WTC11 (cell line): Measurements from ENCODE around the gene FANCM. TPM values are rescaled to one million over a fixed set of nuclear protein-coding genes. Genes with fewer than 3 reads are reported as not detected.

Experiments
- ATAC-seq: fragments of 200-7000 bp; cut with Tn5 transposase; 2 replicates; pipeline ENCODE4 v1.10.0; 2021; ENCODE audit warnings: mild to moderate bottlenecking, moderate library complexity
- Bru-seq: library from RNA; stranded (reverse); fragments of 400-500 nt; gene quantifications from one replicate; lab custom pipeline; 2021; lab: Mats Ljungman, UMichigan
- CTCF ChIA-PET: fragments of 300-600 bp; sonication (Branson Sonifier 250); formaldehyde crosslinking; loops from one replicate; lab custom pipeline; 2021; ENCODE audit warnings: antibody characterized with exemption; lab: Charles Lee
- POLR2A ChIA-PET: fragments of 350-600 bp; sonication (Branson Sonifier 250); formaldehyde crosslinking; loops from one replicate; lab custom pipeline; 2021; ENCODE audit warnings: antibody characterized with exemption; lab: Charles Lee
- DNase-seq: peaks from one replicate; pipeline ENCODE4 v3.0.0; 2021; ENCODE audit warnings: low spot score
- H3K27ac Mint-ChIP-seq: 2 replicates; pipeline ENCODE4 v1.8.0; 2021; ENCODE audit warnings: mixed read lengths
- H3K27me3 Mint-ChIP-seq: 2 replicates; pipeline ENCODE4 v1.8.0; 2021; ENCODE audit warnings: low read depth, mild to moderate bottlenecking, moderate library complexity, mixed read lengths
- H3K36me3 Mint-ChIP-seq: 2 replicates; pipeline ENCODE4 v1.8.0; 2021; ENCODE audit warnings: mixed read lengths
- H3K4me1 Mint-ChIP-seq: 2 replicates; pipeline ENCODE4 v1.8.0; 2022; ENCODE audit warnings: mixed read lengths
- H3K4me3 Mint-ChIP-seq: 2 replicates; pipeline ENCODE4 v1.8.0; 2021; ENCODE audit warnings: mild to moderate bottlenecking, moderate library complexity, mixed read lengths
- H3K9me3 Mint-ChIP-seq: 2 replicates; pipeline ENCODE4 v1.8.0; 2021; ENCODE audit warnings: mixed read lengths
- ATF2 ChIP-seq: sonication (generic); formaldehyde crosslinking; IDR thresholded peaks from 2 replicates; pipeline ENCODE4 v1.8.1; 2022; ENCODE audit warnings: low read depth, missing genetic modification reagents, borderline replicate concordance
- CDX4 ChIP-seq: fragments of 250-450 bp; sonication (Bioruptor Pico); IDR thresholded peaks from 2 replicates; pipeline ENCODE4 v1.9.0; 2021; ENCODE audit warnings: moderate library complexity, mild to moderate bottlenecking, inconsistent platforms, borderline replicate concordance
- E2F1 ChIP-seq: sonication (generic); formaldehyde crosslinking; IDR thresholded peaks from 2 replicates; pipeline ENCODE4 v1.8.0; 2022; ENCODE audit warnings: mild to moderate bottlenecking, missing genetic modification reagents
- FOXJ3 ChIP-seq: sonication (generic); formaldehyde crosslinking; IDR thresholded peaks from 2 replicates; pipeline ENCODE4 v1.9.0; 2021; ENCODE audit warnings: missing genetic modification reagents, mild to moderate bottlenecking, borderline replicate concordance
- IRF1 ChIP-seq: sonication (generic); formaldehyde crosslinking; IDR thresholded peaks from 2 replicates; pipeline ENCODE4 v1.8.0; 2023; ENCODE audit warnings: missing genetic modification reagents
- MAX ChIP-seq: sonication (generic); formaldehyde crosslinking; IDR thresholded peaks from 2 replicates; pipeline ENCODE4 v1.8.0; 2022; ENCODE audit warnings: mild to moderate bottlenecking, missing genetic modification reagents
- MLX ChIP-seq: sonication (generic); formaldehyde crosslinking; IDR thresholded peaks from 2 replicates; pipeline ENCODE4 v1.8.1; 2023; ENCODE audit warnings: mild to moderate bottlenecking, missing genetic modification reagents, moderate library complexity
- MXD4 ChIP-seq: fragments of 250-450 bp; sonication (Bioruptor Pico); IDR thresholded peaks from 2 replicates; pipeline ENCODE4 v1.8.0; 2021; ENCODE audit warnings: mild to moderate bottlenecking, moderate library complexity, borderline replicate concordance
- NFATC4 ChIP-seq: fragments of 250-450 bp; sonication (Bioruptor Pico); IDR thresholded peaks from 2 replicates; pipeline ENCODE4 v1.9.0; 2021; ENCODE audit warnings: mild to moderate bottlenecking
- NR2C2 ChIP-seq: sonication (generic); formaldehyde crosslinking; IDR thresholded peaks from 2 replicates; pipeline ENCODE4 v1.8.0; 2022; ENCODE audit warnings: mild to moderate bottlenecking, missing genetic modification reagents
- PRDM15 ChIP-seq: sonication (generic); formaldehyde crosslinking; IDR thresholded peaks from 2 replicates; pipeline ENCODE4 v1.8.0; 2022; ENCODE audit warnings: missing genetic modification reagents
- SMAD3 ChIP-seq: sonication (generic); formaldehyde crosslinking; IDR thresholded peaks from 2 replicates; pipeline ENCODE4 v1.8.0; 2022; ENCODE audit warnings: missing genetic modification reagents, mild to moderate bottlenecking, borderline replicate concordance
- STAT6 ChIP-seq: sonication (generic); formaldehyde crosslinking; conservative IDR thresholded peaks from 2 replicates; pipeline ENCODE4 v1.8.1; 2023; ENCODE audit warnings: mild to moderate bottlenecking, low read depth, missing genetic modification reagents, moderate library complexity
- TCF7 ChIP-seq: sonication (generic); formaldehyde crosslinking; IDR thresholded peaks from 2 replicates; pipeline ENCODE4 v1.8.0; 2022; ENCODE audit warnings: mild to moderate bottlenecking, low read depth, missing genetic modification reagents, moderate library complexity
- USF1 ChIP-seq: sonication (generic); formaldehyde crosslinking; IDR thresholded peaks from 2 replicates; pipeline ENCODE4 v1.8.0; 2022; ENCODE audit warnings: mild to moderate bottlenecking, missing genetic modification reagents
- USF2 ChIP-seq: sonication (generic); formaldehyde crosslinking; IDR thresholded peaks from 2 replicates; pipeline ENCODE4 v1.8.1; 2023; ENCODE audit warnings: mild to moderate bottlenecking, missing genetic modification reagents, moderate library complexity
- ZBTB43 ChIP-seq: sonication (generic); formaldehyde crosslinking; IDR thresholded peaks from 2 replicates; pipeline ENCODE4 v1.8.1; 2023; ENCODE audit warnings: mild to moderate bottlenecking, missing genetic modification reagents
- ZNF219 ChIP-seq: sonication (generic); formaldehyde crosslinking; IDR thresholded peaks from 2 replicates; pipeline ENCODE4 v1.8.0; 2023; ENCODE audit warnings: missing genetic modification reagents, mild to moderate bottlenecking, borderline replicate concordance
- ZNF263 ChIP-seq: sonication (generic); formaldehyde crosslinking; IDR thresholded peaks from 2 replicates; pipeline ENCODE4 v1.8.1; 2022; ENCODE audit warnings: low read depth, mild to moderate bottlenecking, moderate library complexity, missing genetic modification reagents
- long read RNA-seq, 3 experiments: library from RNA in 1 of 3; library from capped mRNA in 1 of 3; library from polyadenylated mRNA in 1 of 3; unstranded in 2 of 3; stranded (forward) in 1 of 3; transcript quantifications; one replicate each; pipeline ENCODE4 v2.0.0, GENCODE V29; 2021
- total RNA-seq: library from RNA; stranded (reverse); gene quantifications from 3 replicates; pipeline ENCODE4 v1.2.3, GENCODE V29; 2021

Gene FANCM
- 12.9 to 16.7 TPM (median 13.7 TPM) in 3 replicates for total RNA-seq
- percentile 77 among the genes with signal in this experiment for Bru-seq, nascent RNA
- long read RNA-seq, experiment 1, full-length matches to known transcripts = 25 of 47 reads
- long read RNA-seq, experiment 1, partial matches to known transcripts = 6 of 47 reads
- long read RNA-seq, experiment 1, other reads (novel, unspliced or antisense) = 16 of 47 reads
- long read RNA-seq, experiment 2, full-length matches to known transcripts = 1 of 6 reads
- long read RNA-seq, experiment 2, partial matches to known transcripts = 3 of 6 reads
- long read RNA-seq, experiment 2, other reads (novel, unspliced or antisense) = 2 of 6 reads
- long read RNA-seq, experiment 3, partial matches to known transcripts = 0 of 2 reads
- long read RNA-seq, experiment 3, other reads (novel, unspliced or antisense) = 1 of 2 reads

GRCh38 chr14:45135659-45136395 is at the start of gene FANCM:
TSS of gene FANCM (plus strand) at chr14:45135930. CDS start at chr14:45136032, 102 bp downstream.
- ATAC-seq (peak; percentile 69), DNase-seq (peak; percentile 87)
- POLR2A ChIA-PET = interaction anchor here (0.5 to 0.7 kb wide), 2 partner anchors 115 to 174 kb away, joined by 3 read pairs; partner anchors contain the start of genes KLHL28 and TOGARAM1
- H3K4me3 Mint-ChIP-seq = peak within 1 kb of the TSS; percentile 99
- peaks cover 18% of the 10 kb centered on the region for H3K4me1 Mint-ChIP-seq
- CTCF ChIA-PET = interaction anchor here (0.6 to 0.8 kb wide), 3 partner anchors 117 to 222 kb away, joined by 3 to 4 read pairs (median 3); partner anchors contain the start of gene MIS18BP1
- no peaks in the 10 kb centered on the region for H3K27me3 Mint-ChIP-seq
- H3K9me3 Mint-ChIP-seq = no peaks in the 10 kb centered on the region
- peak within 1 kb of the TSS; percentile 95 for H3K27ac Mint-ChIP-seq
- peaks cover 3% of the 10 kb centered on the region for H3K36me3 Mint-ChIP-seq
- TF ChIP-seq ZNF219 (CRISPR knock-in tag) = no peak
- TF ChIP-seq FOXJ3 = no peak
- TF ChIP-seq IRF1 (CRISPR knock-in tag) = no peak
- no peak for TF ChIP-seq MLX (CRISPR knock-in tag)
- TF ChIP-seq TCF7 = no peak
- no peak for TF ChIP-seq SMAD3 (CRISPR knock-in tag)
- no peak for TF ChIP-seq E2F1 (CRISPR knock-in tag)
- TF ChIP-seq USF2 (CRISPR knock-in tag) = no peak
- no peak for TF ChIP-seq USF1 (CRISPR knock-in tag)
- no peak for TF ChIP-seq MXD4 (CRISPR knock-in tag)
- TF ChIP-seq ZBTB43 = no peak
- TF ChIP-seq STAT6 (CRISPR knock-in tag) = no peak
- TF ChIP-seq CDX4 (CRISPR knock-in tag) = no peak
- TF ChIP-seq NFATC4 = no peak
- TF ChIP-seq NR2C2 (CRISPR knock-in tag) = no peak
- TF ChIP-seq ZNF263 (CRISPR knock-in tag) = no peak
- TF ChIP-seq PRDM15 = no peak
- TF ChIP-seq ATF2 (CRISPR knock-in tag) = no peak
- 0 out of 2 replicates have a peak, but pooled peaks have one; percentile 24 for TF ChIP-seq MAX (CRISPR knock-in tag)
